Measurements from ENCODE around the gene ALAS1. TPM values are rescaled to one million over a fixed set of nuclear protein-coding genes. Genes with fewer than 3 reads are reported as not detected.

ALAS1 gene
- total and polyA plus RNA-seq, 4 donors, result 38.7 to 85.1 (median 57.2) TPM

- ATAC-seq (ENCODE audit: insufficient read depth, low FRiP score) (no peak), DNase-seq (no peak)
- peaks cover 0 to 55% (median 13%) of the 10 kb centered on the region in 4 donors for H3K36me3 ChIP-seq (ENCODE audit: control insufficient read depth in 4 of 4, insufficient read depth in 4 of 4, low read length in 4 of 4)
- H3K4me1 ChIP-seq (ENCODE audit: control insufficient read depth in 5 of 5, insufficient read depth in 5 of 5, low read length in 5 of 5), result peaks cover 6 to 20% (median 13%) of the 10 kb centered on the region in 5 donors
- no peaks in the 10 kb centered on the region for H3K27me3 ChIP-seq (ENCODE audit: control insufficient read depth in 3 of 3, insufficient read depth in 3 of 3, low read length in 2 of 3)
- no peak overlapping the region for H3K9ac ChIP-seq (ENCODE audit: insufficient read depth in 1 of 2, low read length in 2 of 2)
- H3K4me3 ChIP-seq, result no peak overlapping the region
- no peak for TF ChIP-seq CTCF (IDR thresholded peaks at IDR 0.05; ENCODE audit: control extremely low read depth, extremely low read depth)
- peak overlapping the region in 1 of 2 donors; percentile 51 for H3K27ac ChIP-seq (ENCODE audit: low read depth in 1 of 2, low read length in 1 of 2)
- 75 to 87% methylated on average over 3 of the region's 3 CpGs for WGBS, 2 donors
- no peaks in the 10 kb centered on the region for H3K9me3 ChIP-seq (ENCODE audit: control insufficient read depth in 4 of 4, insufficient read depth in 3 of 4, low read length in 3 of 4)
Observed at GRCh38 chr3:52233968-52234367, 36.0 kb downstream of the ALAS1 start.

GRCh38 chr3:52234516-52235447, 36.8 kb downstream of the ALAS1 start:
- WGBS, 2 donors, result 89 to 93% methylated on average over 15 of the region's 15 CpGs
- Histone ChIP-seq H3K27me3 (ENCODE audit: control insufficient read depth in 3 of 3, insufficient read depth in 3 of 3, low read length in 2 of 3) (no peaks in the 10 kb centered on the region), H3K36me3 (ENCODE audit: control insufficient read depth in 4 of 4, insufficient read depth in 4 of 4, low read length in 4 of 4) (peaks cover 0 to 47% (median 13%) of the 10 kb centered on the region in 4 donors), H3K4me3 (no peak overlapping the region), H3K27ac (ENCODE audit: low read depth in 1 of 2, low read length in 1 of 2) (peak overlapping the region in 1 of 2 donors; percentile 51), H3K9me3 (ENCODE audit: control insufficient read depth in 4 of 4, insufficient read depth in 3 of 4, low read length in 3 of 4) (no peaks in the 10 kb centered on the region), H3K9ac (ENCODE audit: insufficient read depth in 1 of 2, low read length in 2 of 2) (no peak overlapping the region), H3K4me1 (ENCODE audit: control insufficient read depth in 5 of 5, insufficient read depth in 5 of 5, low read length in 5 of 5) (peaks cover 6 to 20% (median 14%) of the 10 kb centered on the region in 5 donors)
- no peak for ATAC-seq (ENCODE audit: insufficient read depth, low FRiP score)
- no peak for TF ChIP-seq CTCF (IDR thresholded peaks at IDR 0.05; ENCODE audit: control extremely low read depth, extremely low read depth)
- no peak for DNase-seq

GRCh38 chr3:52236424-52236886, 38.5 kb downstream of the ALAS1 start:
- Histone ChIP-seq H3K27ac (ENCODE audit: low read depth in 1 of 2, low read length in 1 of 2) (peak overlapping the region in 1 of 2 donors; percentile 78), H3K4me3 (no peak overlapping the region), H3K27me3 (ENCODE audit: control insufficient read depth in 3 of 3, insufficient read depth in 3 of 3, low read length in 2 of 3) (no peaks in the 10 kb centered on the region), H3K36me3 (ENCODE audit: control insufficient read depth in 4 of 4, insufficient read depth in 4 of 4, low read length in 4 of 4) (peaks cover 0 to 31% (median 6%) of the 10 kb centered on the region in 4 donors), H3K4me1 (ENCODE audit: control insufficient read depth in 5 of 5, insufficient read depth in 5 of 5, low read length in 5 of 5) (peaks cover 6 to 27% (median 17%) of the 10 kb centered on the region in 5 donors), H3K9me3 (ENCODE audit: control insufficient read depth in 4 of 4, insufficient read depth in 3 of 4, low read length in 3 of 4) (no peaks in the 10 kb centered on the region), H3K9ac (ENCODE audit: insufficient read depth in 1 of 2, low read length in 2 of 2) (no peak overlapping the region)
- ATAC-seq (ENCODE audit: insufficient read depth, low FRiP score) (no peak), DNase-seq (no peak)
- no peak for TF ChIP-seq CTCF (IDR thresholded peaks at IDR 0.05; ENCODE audit: control extremely low read depth, extremely low read depth)
- 79 to 93% methylated on average over 5 of the region's 5 CpGs for WGBS, 2 donors

Data from lung (tissue), 12 donors.